Measurements from ENCODE around the gene LACRT. TPM values are rescaled to one million over a fixed set of nuclear protein-coding genes. Genes with fewer than 3 reads are reported as not detected.
"Not testable (repeated sequence)": the region's sequence is repeated elsewhere in the genome, so short reads cannot be mapped to it uniquely, and the experiment has no call there.

The LACRT gene
- total and polyA plus RNA-seq, 2 experiments from 2014 or later: not detected

DNA sequence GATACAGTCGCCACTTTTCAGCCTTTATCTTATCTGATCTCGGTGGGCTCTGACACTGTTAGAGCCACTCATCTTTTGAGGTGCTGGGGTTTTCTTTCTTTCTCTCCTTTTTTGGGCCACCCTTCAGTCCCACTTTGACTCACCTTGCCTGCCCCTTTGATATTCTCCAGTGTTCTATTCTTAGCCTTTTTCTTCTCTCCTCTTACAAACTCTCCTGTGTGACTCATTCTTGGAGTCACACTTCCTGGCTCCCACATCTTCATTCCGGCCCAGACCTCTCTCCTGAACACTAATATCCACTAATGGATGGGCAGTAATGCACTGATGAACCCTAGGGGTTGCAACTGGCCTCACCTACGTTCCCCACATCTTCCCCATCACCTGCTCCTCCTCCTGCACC is 15.7 kb upstream of the LACRT start:
- Histone ChIP-seq H3K36me3 (no peaks in the 10 kb centered on the region), H3K9me3 (ENCODE audit: low read depth) (no peaks in the 10 kb centered on the region), H3K4me1 (ENCODE audit: low read depth) (peaks cover 9% of the 10 kb centered on the region), H3K4me3 (no peak overlapping the region), H3K27ac (no peak overlapping the region), H3K27me3 (no peaks in the 10 kb centered on the region)
- DNase-seq (ENCODE audit: low read depth in 1 of 2, low spot score in 1 of 2): no peak
- TF ChIP-seq, protein P1, sequence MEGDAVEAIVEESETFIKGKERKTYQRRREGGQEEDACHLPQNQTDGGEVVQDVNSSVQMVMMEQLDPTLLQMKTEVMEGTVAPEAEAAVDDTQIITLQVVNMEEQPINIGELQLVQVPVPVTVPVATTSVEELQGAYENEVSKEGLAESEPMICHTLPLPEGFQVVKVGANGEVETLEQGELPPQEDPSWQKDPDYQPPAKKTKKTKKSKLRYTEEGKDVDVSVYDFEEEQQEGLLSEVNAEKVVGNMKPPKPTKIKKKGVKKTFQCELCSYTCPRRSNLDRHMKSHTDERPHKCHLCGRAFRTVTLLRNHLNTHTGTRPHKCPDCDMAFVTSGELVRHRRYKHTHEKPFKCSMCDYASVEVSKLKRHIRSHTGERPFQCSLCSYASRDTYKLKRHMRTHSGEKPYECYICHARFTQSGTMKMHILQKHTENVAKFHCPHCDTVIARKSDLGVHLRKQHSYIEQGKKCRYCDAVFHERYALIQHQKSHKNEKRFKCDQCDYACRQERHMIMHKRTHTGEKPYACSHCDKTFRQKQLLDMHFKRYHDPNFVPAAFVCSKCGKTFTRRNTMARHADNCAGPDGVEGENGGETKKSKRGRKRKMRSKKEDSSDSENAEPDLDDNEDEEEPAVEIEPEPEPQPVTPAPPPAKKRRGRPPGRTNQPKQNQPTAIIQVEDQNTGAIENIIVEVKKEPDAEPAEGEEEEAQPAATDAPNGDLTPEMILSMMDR (IDR thresholded peaks at IDR 0.05; ENCODE audit: low read depth, low read length): no peak

DNA sequence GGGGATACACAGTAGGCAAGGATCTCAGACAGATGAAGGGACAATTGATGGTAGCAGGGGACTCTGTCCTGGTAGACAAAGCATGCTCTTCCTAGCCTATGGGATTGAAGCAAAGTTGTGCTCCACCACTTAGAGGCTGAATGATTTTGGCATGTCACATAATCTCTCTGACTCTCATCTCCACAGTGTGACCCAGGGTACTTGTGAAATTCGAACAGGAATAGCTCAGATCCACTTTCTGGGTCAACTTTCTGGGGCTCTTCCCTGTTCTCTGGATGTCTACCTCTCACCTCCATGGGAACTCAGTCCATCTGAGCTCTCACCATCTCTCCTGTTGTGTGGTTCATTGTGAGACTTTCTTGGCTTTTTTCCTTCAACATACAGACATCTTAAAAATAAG is 15.1 kb upstream of the LACRT start:
- TF ChIP-seq, protein P1 (IDR thresholded peaks at IDR 0.05; ENCODE audit: low read depth, low read length): no peak
- no peaks in the 10 kb centered on the region for H3K36me3 ChIP-seq
- no peaks in the 10 kb centered on the region for H3K9me3 ChIP-seq (ENCODE audit: low read depth)
- no peak for DNase-seq (ENCODE audit: low read depth in 1 of 2, low spot score in 1 of 2)
- H3K27ac ChIP-seq: no peak overlapping the region
- H3K4me1 ChIP-seq (ENCODE audit: low read depth): peaks cover 9% of the 10 kb centered on the region
- H3K27me3 ChIP-seq: no peaks in the 10 kb centered on the region
- H3K4me3 ChIP-seq: no peak overlapping the region

DNA sequence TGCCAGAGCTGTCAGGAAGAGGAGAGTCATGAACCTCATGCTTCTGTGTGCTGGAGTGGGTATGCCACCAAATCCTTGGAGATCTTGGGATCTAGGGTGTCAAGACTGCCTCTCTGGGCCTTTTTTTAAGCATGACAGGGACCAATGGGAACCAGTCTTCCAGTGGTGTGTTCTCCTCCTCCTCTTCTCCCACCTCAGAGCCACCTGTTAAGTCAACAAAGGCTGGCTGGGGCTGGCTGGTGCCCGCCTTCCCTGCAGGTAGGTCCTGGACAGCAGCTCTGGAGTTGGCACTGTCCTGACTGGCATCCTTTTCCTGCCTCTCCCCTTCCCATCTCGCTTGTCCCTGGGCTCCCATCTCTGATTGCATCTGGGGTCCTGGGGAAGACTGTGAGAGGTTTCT is 13.6 kb upstream of the LACRT start, which contains the start of gene DCD:
Gene DCD, minus strand, starts transcription at position 101 of the 400 bp plus-strand sequence. Its CDS starts 62 bp downstream, at position 39.
- H3K4me1 ChIP-seq (ENCODE audit: low read depth): peaks cover 9% of the 10 kb centered on the region
- no peaks in the 10 kb centered on the region for H3K9me3 ChIP-seq (ENCODE audit: low read depth)
- no peak for DNase-seq (ENCODE audit: low read depth in 1 of 2, low spot score in 1 of 2)
- H3K4me3 ChIP-seq: no peak within 1 kb of the TSS
- no peaks in the 10 kb centered on the region for H3K36me3 ChIP-seq
- TF ChIP-seq, protein P1 (IDR thresholded peaks at IDR 0.05; ENCODE audit: low read depth, low read length): no peak
- H3K27me3 ChIP-seq: no peaks in the 10 kb centered on the region
- H3K27ac ChIP-seq: no peak within 1 kb of the TSS

DNA sequence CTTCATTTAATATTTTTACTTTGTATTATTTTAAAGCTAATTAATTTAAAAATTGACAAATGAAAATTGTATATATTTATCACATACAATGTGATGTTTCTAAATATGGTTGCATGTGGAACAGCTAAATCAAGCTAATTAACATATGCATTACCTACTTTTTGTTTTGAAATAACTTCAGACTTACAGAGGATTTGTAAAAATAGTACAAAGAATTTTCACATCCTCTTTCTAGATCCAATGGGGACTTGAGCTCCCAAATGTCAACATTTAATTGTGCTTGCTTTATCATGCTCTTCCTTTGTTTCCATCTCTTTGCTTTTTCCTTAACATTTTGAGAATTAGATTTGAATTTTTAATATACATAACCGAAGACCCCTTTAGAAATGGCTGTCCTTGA is 6.9 kb upstream of the LACRT start:
- no peaks in the 10 kb centered on the region for H3K27me3 ChIP-seq
- TF ChIP-seq, protein P1 (IDR thresholded peaks at IDR 0.05; ENCODE audit: low read depth, low read length): no peak
- no peak overlapping the region for H3K27ac ChIP-seq
- DNase-seq (ENCODE audit: low read depth in 1 of 2, low spot score in 1 of 2): no peak
- no peaks in the 10 kb centered on the region for H3K36me3 ChIP-seq
- H3K4me3 ChIP-seq: no peak overlapping the region
- H3K9me3 ChIP-seq (ENCODE audit: low read depth): no peaks in the 10 kb centered on the region
- peaks cover 7% of the 10 kb centered on the region for H3K4me1 ChIP-seq (ENCODE audit: low read depth)

DNA sequence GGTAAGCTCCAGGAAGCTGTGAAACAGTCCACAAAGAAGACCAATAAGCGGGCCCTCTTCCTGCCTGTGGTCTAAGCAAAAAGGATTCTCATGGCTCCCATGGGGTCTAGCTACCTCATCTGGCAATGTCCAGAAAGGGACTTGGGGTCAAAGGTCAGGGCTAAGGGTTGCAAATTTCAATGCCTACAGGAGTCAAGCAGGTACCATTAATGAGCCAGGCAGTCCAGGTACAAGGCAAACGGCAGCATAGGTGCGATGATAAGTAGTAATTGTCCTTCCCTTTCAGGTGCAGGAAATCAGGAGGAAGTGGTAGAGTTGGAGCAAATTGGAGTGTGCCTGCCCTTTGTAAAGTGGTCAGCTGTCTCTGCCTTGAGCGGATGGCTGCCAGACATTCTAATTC is 6.4 kb upstream of the LACRT start:
- TF ChIP-seq, protein P1 (IDR thresholded peaks at IDR 0.05; ENCODE audit: low read depth, low read length): no peak
- no peaks in the 10 kb centered on the region for H3K9me3 ChIP-seq (ENCODE audit: low read depth)
- no peak overlapping the region for H3K27ac ChIP-seq
- peaks cover 7% of the 10 kb centered on the region for H3K4me1 ChIP-seq (ENCODE audit: low read depth)
- DNase-seq (ENCODE audit: low read depth in 1 of 2, low spot score in 1 of 2): no peak
- no peak overlapping the region for H3K4me3 ChIP-seq
- no peaks in the 10 kb centered on the region for H3K36me3 ChIP-seq
- H3K27me3 ChIP-seq: no peaks in the 10 kb centered on the region

DNA sequence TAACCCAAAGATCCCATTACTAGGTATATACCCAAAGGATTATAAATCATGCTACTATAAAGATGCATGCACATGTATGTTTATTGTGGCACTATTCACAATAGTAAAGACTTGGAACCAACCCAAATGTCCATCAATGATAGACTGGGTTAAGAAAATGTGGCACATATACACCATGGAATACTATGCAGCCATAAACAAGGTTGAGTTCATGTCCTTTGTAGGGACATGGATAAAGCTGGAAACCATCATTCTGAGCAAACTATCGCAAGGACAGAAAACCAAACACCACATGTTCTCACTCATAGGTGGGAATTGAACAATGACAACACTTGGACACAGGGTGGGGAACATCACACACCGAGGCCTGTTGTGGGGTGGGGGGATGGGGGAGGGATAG is 4.4 kb upstream of the LACRT start:
- H3K9me3 ChIP-seq (ENCODE audit: low read depth); H3K4me3 ChIP-seq; H3K27ac ChIP-seq; H3K27me3 ChIP-seq; H3K4me1 ChIP-seq (ENCODE audit: low read depth); DNase-seq (ENCODE audit: low read depth in 1 of 2, low spot score in 1 of 2); H3K36me3 ChIP-seq: not testable (repeated sequence)
